GM18951 (cell line): ENCODE data around the gene NR2E1.

Experiments used
- POLR2A ChIP-seq: IDR thresholded peaks from 4 replicates; pipeline ENCODE4 v1.6.1; 2011; ENCODE audit warnings: mild to moderate bottlenecking; ENCODE audit not compliant: insufficient read length, insufficient read depth; ENCODE audit errors: extremely low read depth
- in situ Hi-C: fragments of 300-500 bp; cut with MboI; formaldehyde crosslinking; loops from one replicate; pipeline ENCODE4 v1.12.0; 2022; ENCODE audit warnings: low sequenced_read_pairs, mixed read lengths, inconsistent platforms; ENCODE audit not compliant: unreplicated experiment

NR2E1 gene

GRCh38 chr6:108161724-108162282, 4.0 kb upstream of the NR2E1 start:
- TF ChIP-seq POLR2A: no peak
- in situ Hi-C loops: no loop called here

GRCh38 chr6:108163267-108163643, 2.6 kb upstream of the NR2E1 start:
- in situ Hi-C loops: no loop called here
- no peak for TF ChIP-seq POLR2A

DNA sequence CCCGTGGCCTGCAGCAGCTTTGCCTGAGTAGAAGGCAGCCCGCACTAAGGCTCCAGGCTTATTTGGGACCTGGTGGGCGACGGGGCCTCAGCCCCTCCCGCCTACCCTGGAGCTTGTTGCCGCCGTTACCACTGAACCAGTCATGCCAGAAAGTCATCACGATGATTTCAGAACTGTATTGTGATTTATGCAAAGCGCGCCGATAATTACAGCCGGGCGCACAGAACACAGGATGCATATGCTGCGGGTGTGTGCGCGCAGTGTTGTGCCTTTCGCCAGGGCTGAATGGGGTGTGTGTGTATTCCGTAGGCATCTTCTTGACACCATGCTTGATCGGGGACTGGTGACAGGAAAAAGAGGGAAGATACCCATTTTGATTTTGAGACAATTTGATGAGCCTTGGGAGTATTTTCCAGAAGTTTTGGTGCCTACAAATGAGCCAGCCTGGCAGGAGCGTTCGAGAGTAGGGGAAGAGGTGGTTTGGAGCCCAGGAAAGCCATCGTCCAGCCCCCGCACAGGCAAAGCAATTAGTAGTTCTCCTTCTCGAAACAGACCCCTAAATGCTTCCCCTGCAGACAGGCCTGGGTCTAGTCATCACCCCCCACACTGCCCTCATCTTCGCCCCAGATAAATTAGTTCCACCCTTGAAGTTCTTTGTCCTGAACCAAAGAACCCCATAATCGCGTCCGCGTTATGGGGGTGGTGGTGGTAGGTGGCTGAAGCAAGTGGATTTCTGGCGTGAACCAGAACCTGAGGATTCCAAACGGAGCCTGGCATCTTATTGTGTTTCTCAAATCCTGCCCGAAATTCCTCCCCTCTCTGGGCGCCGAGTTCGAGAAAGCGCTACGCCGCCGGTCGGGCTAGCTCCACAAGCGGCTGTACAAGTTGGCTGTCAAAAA, 1.9 kb upstream of the NR2E1 start:
- in situ Hi-C loops: no loop called here
- no peak for TF ChIP-seq POLR2A

GRCh38 chr6:108164543-108164814, 1.3 kb upstream of the NR2E1 start:
- in situ Hi-C loops: no loop called here
- no peak for TF ChIP-seq POLR2A

- in situ Hi-C loops: no loop called here
- no peak for TF ChIP-seq POLR2A
Observed at GRCh38 chr6:108164815-108165706, 761 bp upstream of the NR2E1 start.

GRCh38 chr6:108166664-108167448, 1.0 kb downstream of the NR2E1 start:
- in situ Hi-C loops: no loop called here
- TF ChIP-seq POLR2A: no peak

DNA sequence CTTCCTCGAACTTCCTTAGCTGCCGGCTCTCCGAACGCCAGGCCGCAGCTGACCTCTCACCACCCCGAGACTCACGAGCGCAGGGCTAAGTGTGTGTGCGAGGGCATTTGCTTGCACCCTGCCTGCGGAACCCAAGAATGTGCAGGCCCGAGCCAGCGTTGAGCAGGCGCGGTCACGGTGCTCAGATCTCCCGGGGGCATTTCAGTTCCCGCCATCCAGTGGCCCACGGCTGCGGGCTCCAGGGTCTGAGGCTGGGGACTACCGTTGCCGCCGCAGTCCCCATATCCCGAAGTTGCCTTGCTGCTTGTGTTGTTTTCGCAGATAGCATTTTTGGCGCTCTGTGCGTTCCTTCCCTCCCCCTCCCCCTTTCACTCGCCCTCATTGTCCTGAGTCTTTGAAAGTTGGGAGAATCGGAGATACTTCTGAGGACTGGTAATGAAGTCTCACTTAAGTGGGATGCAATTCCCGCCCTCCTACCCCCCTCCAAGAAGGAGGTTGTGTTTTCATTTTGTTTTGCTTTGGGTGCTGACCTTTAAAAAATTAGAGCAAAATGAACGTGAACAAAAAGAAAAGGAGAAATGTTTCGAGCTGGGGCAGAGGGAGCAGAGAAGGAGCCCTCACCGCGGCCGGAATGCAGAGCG, 1.7 kb downstream of the NR2E1 start:
- in situ Hi-C loops: no loop called here

GRCh38 chr6:108168090-108168463, 2.3 kb downstream of the NR2E1 start:
- TF ChIP-seq POLR2A: no peak
- in situ Hi-C loops: no loop called here

More for the DNA sequence above, 1.7 kb downstream of the NR2E1 start:
- TF ChIP-seq POLR2A: no peak

GRCh38 chr6:108168501-108169463, 3.0 kb downstream of the NR2E1 start:
- no peak for TF ChIP-seq POLR2A
- in situ Hi-C loops: no loop called here

- in situ Hi-C loops: loop anchor here (10.0 kb wide), 1 partner anchor 55 kb away; no protein-coding TSS in a partner anchor
- no peak for TF ChIP-seq POLR2A
Observed at GRCh38 chr6:108169464-108170331, 3.9 kb downstream of the NR2E1 start.
